GM21381 (cell line): Measurements from ENCODE around the gene PSMD6.

Source experiments
- ATAC-seq: cut with Tn5 transposase; IDR thresholded peaks from one replicate; pipeline ENCODE4 v1.9.1; 2021; ENCODE audit warnings: mild to moderate bottlenecking, moderate library complexity; ENCODE audit not compliant: unreplicated experiment

The PSMD6 gene

GRCh38 chr3:64046996-64047594, 23.8 kb upstream of the PSMD6 start:
- no peak for ATAC-seq

- no peak for ATAC-seq
Measured at GRCh38 chr3:64046592-64046991, 23.3 kb upstream of the PSMD6 start.

GRCh38 chr3:64042952-64043351, 19.7 kb upstream of the PSMD6 start:
- no peak for ATAC-seq

GRCh38 chr3:64039981-64040733, 16.9 kb upstream of the PSMD6 start:
- ATAC-seq: no peak

- ATAC-seq: no peak
Measured at GRCh38 chr3:64039332-64039731, 16.0 kb upstream of the PSMD6 start.

GRCh38 chr3:64038253-64038767, 15.0 kb upstream of the PSMD6 start:
- ATAC-seq: no peak

- ATAC-seq: no peak
Measured at GRCh38 chr3:64037084-64037483, 13.8 kb upstream of the PSMD6 start.

- no peak for ATAC-seq
Measured at GRCh38 chr3:64033069-64033468, 9.8 kb upstream of the PSMD6 start.

- no peak for ATAC-seq
Measured at GRCh38 chr3:64031540-64032508, 8.5 kb upstream of the PSMD6 start.

- ATAC-seq: peak; percentile 92
Measured at GRCh38 chr3:64030741-64031140, 7.4 kb upstream of the PSMD6 start.

GRCh38 chr3:64029287-64029686, 6.0 kb upstream of the PSMD6 start:
- ATAC-seq: no peak

- ATAC-seq: no peak
Measured at GRCh38 chr3:64028754-64029153, 5.5 kb upstream of the PSMD6 start.

GRCh38 chr3:64027658-64028057, 4.4 kb upstream of the PSMD6 start:
- no peak for ATAC-seq

- ATAC-seq: no peak
Measured at GRCh38 chr3:64026346-64026745, 3.1 kb upstream of the PSMD6 start.

GRCh38 chr3:64023861-64024223, 548 bp upstream of the PSMD6 start:
- no peak for ATAC-seq

- ATAC-seq: no peak
Measured at GRCh38 chr3:64022451-64023186, 675 bp downstream of the PSMD6 start.

- no peak for ATAC-seq
Measured at GRCh38 chr3:64021922-64022321, 1.4 kb downstream of the PSMD6 start.

GRCh38 chr3:64019879-64020278, 3.4 kb downstream of the PSMD6 start:
- ATAC-seq: no peak

GRCh38 chr3:64019271-64019670, 4.0 kb downstream of the PSMD6 start:
- ATAC-seq: no peak

- ATAC-seq: no peak
Measured at GRCh38 chr3:64016941-64017620, 6.2 kb downstream of the PSMD6 start.
